HepG2 (cell line): ENCODE measurements around the gene SLCO4A1. TPM values are rescaled to one million over a fixed set of nuclear protein-coding genes. Genes with fewer than 3 reads are reported as not detected.
A peak's percentile ranks its signal among the peaks of the same experiment; 100 is the strongest.

ENCODE experiments used
- BHLHE40 ChIP-seq: IDR thresholded peaks from 2 replicates; pipeline ENCODE4 v1.6.1; 2011; ENCODE audit warnings: low read length, improper control_type of control experiment
- GTF3A ChIP-seq: sonication (generic); formaldehyde crosslinking; conservative IDR thresholded peaks from 2 replicates; pipeline ENCODE4 v1.4.0; 2020; ENCODE audit warnings: mild to moderate bottlenecking, missing genetic modification reagents
- HCFC1 ChIP-seq: fragments of 150-350 bp; IDR thresholded peaks from 2 replicates; pipeline ENCODE4 v1.6.1; 2014; ENCODE audit warnings: low read depth, low read length
- HNRNPLL ChIP-seq: fragments of 200-400 bp; formaldehyde crosslinking; IDR thresholded peaks from 2 replicates; pipeline ENCODE4 v1.6.1; 2017; ENCODE audit warnings: mild to moderate bottlenecking, low read depth, low read length; ENCODE audit not compliant: poor library complexity, severe bottlenecking
- HOXA7 ChIP-seq: sonication (generic); formaldehyde crosslinking; IDR thresholded peaks from 2 replicates; pipeline ENCODE4 v1.8.1; 2022; ENCODE audit warnings: mild to moderate bottlenecking, missing genetic modification reagents, moderate library complexity
- IRF2 ChIP-seq: IDR thresholded peaks from 2 replicates; pipeline ENCODE4 v1.6.1; 2018; ENCODE audit warnings: missing genetic modification reagents, missing compliant biosample characterization
- JARID2 ChIP-seq: sonication (generic); formaldehyde crosslinking; IDR thresholded peaks from 2 replicates; pipeline ENCODE4 v1.8.1; 2023; ENCODE audit warnings: missing genetic modification reagents, inconsistent platforms; ENCODE audit not compliant: insufficient replicate concordance
- RFX3 ChIP-seq: IDR thresholded peaks from 2 replicates; pipeline ENCODE4 v1.6.1; 2016; ENCODE audit warnings: missing biosample characterization, missing genetic modification reagents
- SPEN ChIP-seq: sonication (generic); formaldehyde crosslinking; IDR thresholded peaks from 2 replicates; pipeline ENCODE4 v1.5.1; 2020; ENCODE audit warnings: low read depth, mild to moderate bottlenecking, missing genetic modification reagents
- TAF15 ChIP-seq: fragments of 200-400 bp; formaldehyde crosslinking; IDR thresholded peaks from one replicate; pipeline ENCODE4 v1.6.1; 2018; ENCODE audit warnings: mild to moderate bottlenecking, low read depth, low read length; ENCODE audit not compliant: poor library complexity, severe bottlenecking
- TBX2 ChIP-seq: sonication (generic); formaldehyde crosslinking; IDR thresholded peaks from 2 replicates; pipeline ENCODE4 v1.5.0; 2020; ENCODE audit warnings: missing genetic modification reagents, mild to moderate bottlenecking, borderline replicate concordance
- ZC3H13 ChIP-seq: sonication (generic); formaldehyde crosslinking; IDR thresholded peaks from 2 replicates; pipeline ENCODE4 v1.8.1; 2023; ENCODE audit warnings: mild to moderate bottlenecking, missing genetic modification reagents, moderate library complexity
- ZNF235 ChIP-seq: sonication (generic); formaldehyde crosslinking; IDR thresholded peaks from 2 replicates; pipeline ENCODE4 v1.8.1; 2023; ENCODE audit warnings: mild to moderate bottlenecking, missing genetic modification reagents, borderline replicate concordance
- ZNF569 ChIP-seq: sonication (generic); formaldehyde crosslinking; IDR thresholded peaks from 2 replicates; pipeline ENCODE4 v1.5.0; 2020; ENCODE audit warnings: mild to moderate bottlenecking, missing genetic modification reagents, moderate library complexity, borderline replicate concordance
- polyA plus RNA-seq, 8 experiments: library from polyadenylated mRNA; depleted of rRNA in 3 of 8; stranded (reverse) in 7 of 8; unstranded in 1 of 8; fragments of >200 nt; fragmentation: Illumina TruSeq in 4 of 8; extraction: Trizol in 4 of 8; gene quantifications; 2 replicates each; pipeline versions ENCODE4 v1.2.1 to v1.2.3, GENCODE V29; 2011 to 2016; ENCODE audit warnings: low read depth in 4 of 8, missing spikeins in 1 of 8, mixed read lengths in 1 of 8; ENCODE audit not compliant: insufficient read depth in 1 of 8
- total RNA-seq, 5 experiments: library from RNA; depleted of rRNA; stranded (reverse); fragments of >200 nt; fragmentation: Illumina TruSeq; extraction: Trizol; gene quantifications; 2 replicates each; pipeline ENCODE4 v1.2.3, GENCODE V29; 2016; ENCODE audit warnings: low read depth in 1 of 5
- TF ChIP-seq, protein P1 (sequence below): sonication (generic); formaldehyde crosslinking; IDR thresholded peaks from 2 replicates; pipeline ENCODE4 v1.4.0; 2020; ENCODE audit warnings: mild to moderate bottlenecking, missing genetic modification reagents
- TF ChIP-seq, protein P2 (sequence below): sonication (generic); formaldehyde crosslinking; IDR thresholded peaks from 2 replicates; pipeline ENCODE4 v1.9.0; 2021; ENCODE audit warnings: missing genetic modification reagents, mild to moderate bottlenecking, borderline replicate concordance
- TF ChIP-seq, protein P3 (sequence below): sonication (generic); formaldehyde crosslinking; conservative IDR thresholded peaks from 2 replicates; pipeline ENCODE4 v1.8.1; 2023; ENCODE audit warnings: missing genetic modification reagents
- TF ChIP-seq, protein P4 (sequence below): sonication (generic); formaldehyde crosslinking; IDR thresholded peaks from 2 replicates; pipeline ENCODE4 v1.8.0; 2023; ENCODE audit warnings: mild to moderate bottlenecking, missing genetic modification reagents
- TF ChIP-seq, protein P5 (sequence below): sonication (generic); formaldehyde crosslinking; IDR thresholded peaks from 2 replicates; pipeline ENCODE4 v1.4.0; 2020; ENCODE audit warnings: missing genetic modification reagents
- TF ChIP-seq, protein P6 (sequence below): IDR thresholded peaks from 2 replicates; pipeline ENCODE4 v1.6.1; 2018; ENCODE audit warnings: missing genetic modification reagents

The SLCO4A1 gene
- total and polyA plus RNA-seq, 2 of the 13 experiments (the other 11 are each of a cell fraction or from before 2014, with no cell fraction given), result 55.5 to 112 TPM

DNA sequence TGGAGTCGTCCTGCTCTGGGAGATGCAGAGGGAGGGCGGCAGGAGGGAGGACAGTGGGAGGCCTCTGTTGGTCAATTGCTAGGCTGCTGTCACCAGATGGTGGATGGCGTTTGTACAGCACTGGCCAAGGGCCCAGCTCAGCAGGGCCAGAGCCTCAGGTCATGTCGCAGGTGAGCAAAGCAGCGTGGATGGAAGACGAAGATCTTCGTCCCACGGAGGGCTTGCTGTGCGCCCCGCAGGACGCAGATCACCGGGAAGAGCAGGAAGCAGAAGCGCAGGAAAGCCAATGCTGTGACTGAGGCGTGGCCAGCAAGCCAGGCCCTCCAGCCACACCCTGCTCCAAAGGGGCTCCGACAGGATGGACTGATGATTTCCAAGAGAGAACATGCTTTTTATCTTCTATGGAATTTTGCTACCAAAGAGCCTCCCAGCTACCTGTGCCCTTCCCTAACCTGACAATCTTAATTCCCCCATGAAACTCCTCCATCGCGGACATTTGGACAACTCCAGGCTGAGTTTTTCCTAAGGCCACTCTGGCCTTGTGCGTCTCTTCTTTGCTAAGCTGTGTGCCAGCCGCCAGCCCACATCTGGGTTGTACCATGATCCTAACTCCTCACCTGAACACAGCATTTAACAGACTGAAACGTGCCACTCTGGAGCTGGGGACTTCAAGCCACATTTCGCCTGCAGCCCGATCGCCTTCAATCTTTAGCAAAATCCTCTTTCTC, 3.5 kb upstream of the SLCO4A1 start (continued):
- TF ChIP-seq, protein P1, sequence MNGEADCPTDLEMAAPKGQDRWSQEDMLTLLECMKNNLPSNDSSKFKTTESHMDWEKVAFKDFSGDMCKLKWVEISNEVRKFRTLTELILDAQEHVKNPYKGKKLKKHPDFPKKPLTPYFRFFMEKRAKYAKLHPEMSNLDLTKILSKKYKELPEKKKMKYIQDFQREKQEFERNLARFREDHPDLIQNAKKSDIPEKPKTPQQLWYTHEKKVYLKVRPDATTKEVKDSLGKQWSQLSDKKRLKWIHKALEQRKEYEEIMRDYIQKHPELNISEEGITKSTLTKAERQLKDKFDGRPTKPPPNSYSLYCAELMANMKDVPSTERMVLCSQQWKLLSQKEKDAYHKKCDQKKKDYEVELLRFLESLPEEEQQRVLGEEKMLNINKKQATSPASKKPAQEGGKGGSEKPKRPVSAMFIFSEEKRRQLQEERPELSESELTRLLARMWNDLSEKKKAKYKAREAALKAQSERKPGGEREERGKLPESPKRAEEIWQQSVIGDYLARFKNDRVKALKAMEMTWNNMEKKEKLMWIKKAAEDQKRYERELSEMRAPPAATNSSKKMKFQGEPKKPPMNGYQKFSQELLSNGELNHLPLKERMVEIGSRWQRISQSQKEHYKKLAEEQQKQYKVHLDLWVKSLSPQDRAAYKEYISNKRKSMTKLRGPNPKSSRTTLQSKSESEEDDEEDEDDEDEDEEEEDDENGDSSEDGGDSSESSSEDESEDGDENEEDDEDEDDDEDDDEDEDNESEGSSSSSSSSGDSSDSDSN, result peak; percentile 22; the same call in 1 of the 2 replicates
- TF ChIP-seq HCFC1 (no peak), ZC3H13 (CRISPR knock-in tag) (no peak), GTF3A (CRISPR knock-in tag) (no peak), TBX2 (CRISPR knock-in tag) (peak; percentile 3), TAF15 (no peak), HOXA7 (no peak), HNRNPLL (peak; percentile 28), IRF2 (CRISPR knock-in tag) (no peak), ZNF569 (CRISPR knock-in tag) (no peak), BHLHE40 (no peak), ZNF235 (CRISPR knock-in tag) (no peak), SPEN (CRISPR knock-in tag) (no peak), JARID2 (CRISPR knock-in tag) (no peak), RFX3 (CRISPR knock-in tag) (no peak)
- TF ChIP-seq, protein P2, sequence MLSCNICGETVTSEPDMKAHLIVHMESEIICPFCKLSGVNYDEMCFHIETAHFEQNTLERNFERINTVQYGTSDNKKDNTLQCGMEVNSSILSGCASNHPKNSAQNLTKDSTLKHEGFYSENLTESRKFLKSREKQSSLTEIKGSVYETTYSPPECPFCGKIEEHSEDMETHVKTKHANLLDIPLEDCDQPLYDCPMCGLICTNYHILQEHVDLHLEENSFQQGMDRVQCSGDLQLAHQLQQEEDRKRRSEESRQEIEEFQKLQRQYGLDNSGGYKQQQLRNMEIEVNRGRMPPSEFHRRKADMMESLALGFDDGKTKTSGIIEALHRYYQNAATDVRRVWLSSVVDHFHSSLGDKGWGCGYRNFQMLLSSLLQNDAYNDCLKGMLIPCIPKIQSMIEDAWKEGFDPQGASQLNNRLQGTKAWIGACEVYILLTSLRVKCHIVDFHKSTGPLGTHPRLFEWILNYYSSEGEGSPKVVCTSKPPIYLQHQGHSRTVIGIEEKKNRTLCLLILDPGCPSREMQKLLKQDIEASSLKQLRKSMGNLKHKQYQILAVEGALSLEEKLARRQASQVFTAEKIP (CRISPR knock-in tag), result no peak
- TF ChIP-seq, protein P3, sequence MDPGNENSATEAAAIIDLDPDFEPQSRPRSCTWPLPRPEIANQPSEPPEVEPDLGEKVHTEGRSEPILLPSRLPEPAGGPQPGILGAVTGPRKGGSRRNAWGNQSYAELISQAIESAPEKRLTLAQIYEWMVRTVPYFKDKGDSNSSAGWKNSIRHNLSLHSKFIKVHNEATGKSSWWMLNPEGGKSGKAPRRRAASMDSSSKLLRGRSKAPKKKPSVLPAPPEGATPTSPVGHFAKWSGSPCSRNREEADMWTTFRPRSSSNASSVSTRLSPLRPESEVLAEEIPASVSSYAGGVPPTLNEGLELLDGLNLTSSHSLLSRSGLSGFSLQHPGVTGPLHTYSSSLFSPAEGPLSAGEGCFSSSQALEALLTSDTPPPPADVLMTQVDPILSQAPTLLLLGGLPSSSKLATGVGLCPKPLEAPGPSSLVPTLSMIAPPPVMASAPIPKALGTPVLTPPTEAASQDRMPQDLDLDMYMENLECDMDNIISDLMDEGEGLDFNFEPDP (CRISPR knock-in tag), result 0 out of 2 replicates have a peak, but pooled peaks have one; percentile 50
- TF ChIP-seq, protein P4, sequence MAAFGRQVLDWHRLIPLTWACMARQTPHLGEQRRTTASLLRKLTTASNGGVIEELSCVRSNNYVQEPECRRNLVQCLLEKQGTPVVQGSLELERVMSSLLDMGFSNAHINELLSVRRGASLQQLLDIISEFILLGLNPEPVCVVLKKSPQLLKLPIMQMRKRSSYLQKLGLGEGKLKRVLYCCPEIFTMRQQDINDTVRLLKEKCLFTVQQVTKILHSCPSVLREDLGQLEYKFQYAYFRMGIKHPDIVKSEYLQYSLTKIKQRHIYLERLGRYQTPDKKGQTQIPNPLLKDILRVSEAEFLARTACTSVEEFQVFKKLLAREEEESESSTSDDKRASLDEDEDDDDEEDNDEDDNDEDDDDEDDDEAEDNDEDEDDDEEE (CRISPR knock-in tag), result no peak; the same call in 1 of the 2 replicates
- TF ChIP-seq, protein P5, sequence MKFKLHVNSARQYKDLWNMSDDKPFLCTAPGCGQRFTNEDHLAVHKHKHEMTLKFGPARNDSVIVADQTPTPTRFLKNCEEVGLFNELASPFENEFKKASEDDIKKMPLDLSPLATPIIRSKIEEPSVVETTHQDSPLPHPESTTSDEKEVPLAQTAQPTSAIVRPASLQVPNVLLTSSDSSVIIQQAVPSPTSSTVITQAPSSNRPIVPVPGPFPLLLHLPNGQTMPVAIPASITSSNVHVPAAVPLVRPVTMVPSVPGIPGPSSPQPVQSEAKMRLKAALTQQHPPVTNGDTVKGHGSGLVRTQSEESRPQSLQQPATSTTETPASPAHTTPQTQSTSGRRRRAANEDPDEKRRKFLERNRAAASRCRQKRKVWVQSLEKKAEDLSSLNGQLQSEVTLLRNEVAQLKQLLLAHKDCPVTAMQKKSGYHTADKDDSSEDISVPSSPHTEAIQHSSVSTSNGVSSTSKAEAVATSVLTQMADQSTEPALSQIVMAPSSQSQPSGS (CRISPR knock-in tag), result no peak
- TF ChIP-seq, protein P6, sequence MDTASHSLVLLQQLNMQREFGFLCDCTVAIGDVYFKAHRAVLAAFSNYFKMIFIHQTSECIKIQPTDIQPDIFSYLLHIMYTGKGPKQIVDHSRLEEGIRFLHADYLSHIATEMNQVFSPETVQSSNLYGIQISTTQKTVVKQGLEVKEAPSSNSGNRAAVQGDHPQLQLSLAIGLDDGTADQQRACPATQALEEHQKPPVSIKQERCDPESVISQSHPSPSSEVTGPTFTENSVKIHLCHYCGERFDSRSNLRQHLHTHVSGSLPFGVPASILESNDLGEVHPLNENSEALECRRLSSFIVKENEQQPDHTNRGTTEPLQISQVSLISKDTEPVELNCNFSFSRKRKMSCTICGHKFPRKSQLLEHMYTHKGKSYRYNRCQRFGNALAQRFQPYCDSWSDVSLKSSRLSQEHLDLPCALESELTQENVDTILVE (CRISPR knock-in tag), result no peak
